WTC11 (cell line): ENCODE data around the gene GPX1. TPM values are rescaled to one million over a fixed set of nuclear protein-coding genes. Genes with fewer than 3 reads are reported as not detected.
A peak's percentile ranks its signal among the peaks of the same experiment; 100 is the strongest.

ENCODE experiments used
- ATAC-seq: fragments of 200-7000 bp; cut with Tn5 transposase; 2 replicates; pipeline ENCODE4 v1.10.0; 2021; ENCODE audit warnings: mild to moderate bottlenecking, moderate library complexity
- CTCF ChIA-PET: fragments of 300-600 bp; sonication (Branson Sonifier 250); formaldehyde crosslinking; loops from one replicate; lab custom pipeline; 2021; ENCODE audit warnings: antibody characterized with exemption; lab: Charles Lee
- POLR2A ChIA-PET: fragments of 350-600 bp; sonication (Branson Sonifier 250); formaldehyde crosslinking; loops from one replicate; lab custom pipeline; 2021; ENCODE audit warnings: antibody characterized with exemption; lab: Charles Lee
- DNase-seq: peaks from one replicate; pipeline ENCODE4 v3.0.0; 2021; ENCODE audit warnings: low spot score
- H3K27ac Mint-ChIP-seq: 2 replicates; pipeline ENCODE4 v1.8.0; 2021; ENCODE audit warnings: mixed read lengths
- H3K27me3 Mint-ChIP-seq: 2 replicates; pipeline ENCODE4 v1.8.0; 2021; ENCODE audit warnings: low read depth, mild to moderate bottlenecking, moderate library complexity, mixed read lengths
- H3K36me3 Mint-ChIP-seq: 2 replicates; pipeline ENCODE4 v1.8.0; 2021; ENCODE audit warnings: mixed read lengths
- H3K4me1 Mint-ChIP-seq: 2 replicates; pipeline ENCODE4 v1.8.0; 2022; ENCODE audit warnings: mixed read lengths
- H3K4me3 Mint-ChIP-seq: 2 replicates; pipeline ENCODE4 v1.8.0; 2021; ENCODE audit warnings: mild to moderate bottlenecking, moderate library complexity, mixed read lengths
- H3K9me3 Mint-ChIP-seq: 2 replicates; pipeline ENCODE4 v1.8.0; 2021; ENCODE audit warnings: mixed read lengths
- AFF4 ChIP-seq: sonication (generic); formaldehyde crosslinking; IDR thresholded peaks from 2 replicates; pipeline ENCODE4 v1.8.1; 2023; ENCODE audit warnings: mild to moderate bottlenecking, missing genetic modification reagents, borderline replicate concordance
- ATF1 ChIP-seq: sonication (generic); formaldehyde crosslinking; IDR thresholded peaks from 2 replicates; pipeline ENCODE4 v1.8.1; 2023; ENCODE audit warnings: mild to moderate bottlenecking, moderate library complexity, missing genetic modification reagents
- CREM ChIP-seq: sonication (generic); formaldehyde crosslinking; IDR thresholded peaks from 2 replicates; pipeline ENCODE4 v1.8.1; 2022; ENCODE audit warnings: mild to moderate bottlenecking, missing genetic modification reagents, moderate library complexity
- CTCF ChIP-seq: fragments of 200-600 bp; IDR thresholded peaks from 2 replicates; pipeline ENCODE4 v1.8.0; 2022; ENCODE audit warnings: antibody characterized with exemption
- E2F1 ChIP-seq: sonication (generic); formaldehyde crosslinking; IDR thresholded peaks from 2 replicates; pipeline ENCODE4 v1.8.0; 2022; ENCODE audit warnings: mild to moderate bottlenecking, missing genetic modification reagents
- FOXK1 ChIP-seq: sonication (generic); formaldehyde crosslinking; IDR thresholded peaks from 2 replicates; pipeline ENCODE4 v1.8.0; 2022; ENCODE audit warnings: mild to moderate bottlenecking, moderate library complexity, missing genetic modification reagents
- FOXP1 ChIP-seq: sonication (generic); formaldehyde crosslinking; IDR thresholded peaks from 2 replicates; pipeline ENCODE4 v1.8.0; 2022; ENCODE audit warnings: missing genetic modification reagents, mild to moderate bottlenecking, moderate library complexity, borderline replicate concordance
- HMGA2 ChIP-seq: fragments of 250-450 bp; sonication (Bioruptor Pico); IDR thresholded peaks from 2 replicates; pipeline ENCODE4 v1.4.0; 2021; ENCODE audit warnings: mild to moderate bottlenecking, moderate library complexity
- IRF1 ChIP-seq: sonication (generic); formaldehyde crosslinking; IDR thresholded peaks from 2 replicates; pipeline ENCODE4 v1.8.0; 2023; ENCODE audit warnings: missing genetic modification reagents
- MLX ChIP-seq: sonication (generic); formaldehyde crosslinking; IDR thresholded peaks from 2 replicates; pipeline ENCODE4 v1.8.1; 2023; ENCODE audit warnings: mild to moderate bottlenecking, missing genetic modification reagents, moderate library complexity
- NR3C1 ChIP-seq: sonication (generic); formaldehyde crosslinking; conservative IDR thresholded peaks from 2 replicates; pipeline ENCODE4 v1.8.1; 2023; ENCODE audit warnings: low read depth, mild to moderate bottlenecking, missing genetic modification reagents
- RELA ChIP-seq: sonication (generic); formaldehyde crosslinking; IDR thresholded peaks from 2 replicates; pipeline ENCODE4 v1.8.1; 2022; ENCODE audit warnings: missing genetic modification reagents, mild to moderate bottlenecking, borderline replicate concordance
- RORB ChIP-seq: fragments of 250-450 bp; sonication (Bioruptor Pico); IDR thresholded peaks from 2 replicates; pipeline ENCODE4 v1.9.0; 2021; ENCODE audit warnings: mild to moderate bottlenecking
- STAT6 ChIP-seq: sonication (generic); formaldehyde crosslinking; conservative IDR thresholded peaks from 2 replicates; pipeline ENCODE4 v1.8.1; 2023; ENCODE audit warnings: mild to moderate bottlenecking, low read depth, missing genetic modification reagents, moderate library complexity
- TCF7 ChIP-seq: sonication (generic); formaldehyde crosslinking; IDR thresholded peaks from 2 replicates; pipeline ENCODE4 v1.8.0; 2022; ENCODE audit warnings: mild to moderate bottlenecking, low read depth, missing genetic modification reagents, moderate library complexity
- ZNF121 ChIP-seq: sonication (generic); formaldehyde crosslinking; IDR thresholded peaks from 2 replicates; pipeline ENCODE4 v1.8.0; 2023; ENCODE audit warnings: missing genetic modification reagents
- ZNF138 ChIP-seq: sonication (generic); formaldehyde crosslinking; conservative IDR thresholded peaks from 2 replicates; pipeline ENCODE4 v1.8.1; 2022; ENCODE audit warnings: mild to moderate bottlenecking, moderate library complexity, missing genetic modification reagents
- total RNA-seq: library from RNA; stranded (reverse); gene quantifications from 3 replicates; pipeline ENCODE4 v1.2.3, GENCODE V29; 2021

GPX1 gene
- total RNA-seq, 1 experiment from 2014 or later: 323 TPM

- TF ChIP-seq AFF4 (CRISPR knock-in tag) (peak; percentile 59; the same call in 1 of the 2 replicates), CTCF (no peak), HMGA2 (CRISPR knock-in tag) (no peak)
These were observed 18.0 kb downstream of the GPX1 start, which contains the start of gene USP4 (continued) for GRCh38 chr3:49339941-49340800.

- DNase-seq (peak; percentile 71), ATAC-seq (peak; percentile 66)
- POLR2A ChIA-PET: interaction anchor here (0.5 to 2.3 kb wide), 15 partner anchors 11 to 684 kb away, joined by 3 to 16 read pairs (median 5); partner anchors contain the start of genes BSN, DAG1, GPX1 and NICN1
- peaks cover 11% of the 10 kb centered on the region for H3K36me3 Mint-ChIP-seq
- no peaks in the 10 kb centered on the region for H3K9me3 Mint-ChIP-seq
- H3K4me1 Mint-ChIP-seq: peaks cover 12% of the 10 kb centered on the region
- no peak for TF ChIP-seq STAT6 (CRISPR knock-in tag)
- TF ChIP-seq ATF1 (CRISPR knock-in tag): no peak
- TF ChIP-seq MLX (CRISPR knock-in tag): no peak
- no peak for TF ChIP-seq ZNF121
- no peak for TF ChIP-seq ZNF138 (CRISPR knock-in tag)
- TF ChIP-seq CREM: no peak
- TF ChIP-seq IRF1: no peak
- TF ChIP-seq E2F1: no peak
- TF ChIP-seq TCF7 (CRISPR knock-in tag): no peak
- no peak for TF ChIP-seq RELA
- TF ChIP-seq FOXP1: no peak
- no peak for TF ChIP-seq RORB (CRISPR knock-in tag)
- TF ChIP-seq FOXK1 (CRISPR knock-in tag): no peak
- TF ChIP-seq NR3C1 (CRISPR knock-in tag): no peak
- no peaks in the 10 kb centered on the region for H3K27me3 Mint-ChIP-seq
- CTCF ChIA-PET: interaction anchor here (0.6 to 2.5 kb wide), 29 partner anchors 11 to 378 kb away, joined by 3 to 51 read pairs (median 5); partner anchors contain the start of genes AMT, C3orf62, DAG1 and GPX1
- peak overlapping the region; percentile 90 for H3K27ac Mint-ChIP-seq
- peak overlapping the region; percentile 88 for H3K4me3 Mint-ChIP-seq
These were observed 18.6 kb downstream of the GPX1 start for GRCh38 chr3:49339581-49339940.
